SK-N-SH treated with all-trans-retinoic acid at 6 μM for 48 hours (cell line): Measurements from ENCODE around the gene DCDC2.

Source experiments
- CREB5 ChIP-seq: fragments of 250-450 bp; sonication (Bioruptor Pico); IDR thresholded peaks from 2 replicates; pipeline ENCODE4 v1.5.1; 2020; ENCODE audit warnings: low read depth, mild to moderate bottlenecking, moderate library complexity
- CSRNP3 ChIP-seq: fragments of 250-450 bp; sonication (Bioruptor Pico); IDR thresholded peaks from 2 replicates; pipeline ENCODE4 v1.5.1; 2021; ENCODE audit warnings: mild to moderate bottlenecking, moderate library complexity
- ESRRG ChIP-seq: fragments of 250-450 bp; sonication (Bioruptor Pico); IDR thresholded peaks from 2 replicates; pipeline ENCODE4 v1.6.1; 2021; ENCODE audit warnings: mild to moderate bottlenecking
- OSR1 ChIP-seq: fragments of 250-450 bp; sonication (Bioruptor Pico); IDR thresholded peaks from 2 replicates; pipeline ENCODE4 v1.8.0; 2022; ENCODE audit warnings: moderate library complexity, mild to moderate bottlenecking, inconsistent platforms
- SNAI2 ChIP-seq: fragments of 250-450 bp; sonication (Bioruptor Pico); IDR thresholded peaks from 2 replicates; pipeline ENCODE4 v1.5.0; 2020; ENCODE audit warnings: mild to moderate bottlenecking, moderate library complexity
- TSHZ2 ChIP-seq: fragments of 250-450 bp; sonication (Bioruptor Pico); IDR thresholded peaks from 2 replicates; pipeline ENCODE4 v1.5.0; 2020; ENCODE audit warnings: mild to moderate bottlenecking, moderate library complexity
- ZC3H10 ChIP-seq: fragments of 250-450 bp; sonication (Bioruptor Pico); IDR thresholded peaks from 2 replicates; pipeline ENCODE4 v1.5.1; 2021; ENCODE audit warnings: mild to moderate bottlenecking, moderate library complexity
- ZFP30 ChIP-seq: fragments of 450-650 bp; formaldehyde crosslinking; IDR thresholded peaks from 2 replicates; pipeline ENCODE4 v1.5.0; 2022; ENCODE audit warnings: mild to moderate bottlenecking, moderate library complexity
- TF ChIP-seq, protein P1 (sequence below): fragments of 250-450 bp; sonication (Bioruptor Pico); IDR thresholded peaks from 2 replicates; pipeline ENCODE4 v1.8.0; 2020; ENCODE audit warnings: mild to moderate bottlenecking, moderate library complexity, borderline replicate concordance

- peak; percentile 44; the same call in 1 of the 2 replicates for TF ChIP-seq CSRNP3 (CRISPR knock-in tag)
- peak; percentile 80 for TF ChIP-seq TSHZ2 (CRISPR knock-in tag)
- TF ChIP-seq OSR1, result no peak
- TF ChIP-seq, protein P1, sequence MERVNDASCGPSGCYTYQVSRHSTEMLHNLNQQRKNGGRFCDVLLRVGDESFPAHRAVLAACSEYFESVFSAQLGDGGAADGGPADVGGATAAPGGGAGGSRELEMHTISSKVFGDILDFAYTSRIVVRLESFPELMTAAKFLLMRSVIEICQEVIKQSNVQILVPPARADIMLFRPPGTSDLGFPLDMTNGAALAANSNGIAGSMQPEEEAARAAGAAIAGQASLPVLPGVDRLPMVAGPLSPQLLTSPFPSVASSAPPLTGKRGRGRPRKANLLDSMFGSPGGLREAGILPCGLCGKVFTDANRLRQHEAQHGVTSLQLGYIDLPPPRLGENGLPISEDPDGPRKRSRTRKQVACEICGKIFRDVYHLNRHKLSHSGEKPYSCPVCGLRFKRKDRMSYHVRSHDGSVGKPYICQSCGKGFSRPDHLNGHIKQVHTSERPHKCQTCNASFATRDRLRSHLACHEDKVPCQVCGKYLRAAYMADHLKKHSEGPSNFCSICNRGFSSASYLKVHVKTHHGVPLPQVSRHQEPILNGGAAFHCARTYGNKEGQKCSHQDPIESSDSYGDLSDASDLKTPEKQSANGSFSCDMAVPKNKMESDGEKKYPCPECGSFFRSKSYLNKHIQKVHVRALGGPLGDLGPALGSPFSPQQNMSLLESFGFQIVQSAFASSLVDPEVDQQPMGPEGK (CRISPR knock-in tag), result no peak
- no peak for TF ChIP-seq ZC3H10
- no peak for TF ChIP-seq CREB5 (CRISPR knock-in tag)
- TF ChIP-seq ESRRG, result no peak
- no peak for TF ChIP-seq SNAI2 (CRISPR knock-in tag)
- TF ChIP-seq ZFP30, result no peak
Measured at GRCh38 chr6:24394061-24394779, 36.4 kb upstream of the DCDC2 start.
